Suprapubic skin (tissue), 4 donors: Measurements from ENCODE around the gene RNASE12. TPM values are rescaled to one million over a fixed set of nuclear protein-coding genes. Genes with fewer than 3 reads are reported as not detected.
A peak's percentile ranks its signal among the peaks of the same experiment; 100 is the strongest.

ENCODE experiments used
- DNase-seq, 2 donors: peaks; one replicate each; pipeline ENCODE4 v3.0.0-alpha.2; 2019; ENCODE audit warnings: low spot score in 2 of 2
- H3K27ac ChIP-seq: fragments of 200-600 bp; sonication (generic); one replicate; pipeline ENCODE4 v1.5.1; 2019
- H3K27me3 ChIP-seq: fragments of 200-600 bp; sonication (generic); one replicate; pipeline ENCODE4 v1.5.1; 2019
- H3K36me3 ChIP-seq: fragments of 200-600 bp; sonication (generic); one replicate; pipeline ENCODE4 v1.5.1; 2019
- H3K4me1 ChIP-seq: fragments of 200-600 bp; sonication (generic); one replicate; pipeline ENCODE4 v1.5.1; 2019
- H3K4me3 ChIP-seq: fragments of 200-600 bp; sonication (generic); one replicate; pipeline ENCODE4 v1.5.1; 2019; ENCODE audit warnings: mild to moderate bottlenecking
- H3K9me3 ChIP-seq: fragments of 200-600 bp; sonication (generic); one replicate; pipeline ENCODE4 v1.5.1; 2019
- EP300 ChIP-seq: sonication (generic); formaldehyde crosslinking; IDR thresholded peaks from one replicate; pipeline ENCODE4 v1.6.1; 2017; ENCODE audit warnings: antibody characterized with exemption
- POLR2A ChIP-seq, 2 donors: fragments of 450-650 bp; IDR thresholded peaks; one replicate each; pipeline ENCODE4 v1.6.1; 2017; ENCODE audit warnings: antibody characterized with exemption in 2 of 2, mild to moderate bottlenecking in 2 of 2, moderate library complexity in 2 of 2
- POLR2AphosphoS5 ChIP-seq, 3 donors: sonication (generic); formaldehyde crosslinking; IDR thresholded peaks; one replicate each; pipeline ENCODE4 v1.6.1; 2017; ENCODE audit warnings: antibody characterized with exemption in 3 of 3
- WGBS: methylation state at CpG from one replicate; pipeline ENCODE4 v1.1.5; 2018; 5-methylcytosine and 5-hydroxymethylcytosine counted together
- total RNA-seq, 4 donors: library from RNA; depleted of rRNA; stranded (reverse); fragments of >200 nt; gene quantifications; one replicate each; pipeline ENCODE4 v1.1.0, GENCODE V29; 2016
- TF ChIP-seq, protein P1 (sequence below), 2 donors: fragments of 200-600 bp in 1 of 2; fragments of 450-650 bp in 1 of 2; sonication (generic) in 1 of 2; IDR thresholded peaks; one replicate each; pipeline ENCODE4 v1.5.1; 2016 to 2019; ENCODE audit warnings: antibody characterized with exemption in 2 of 2, mild to moderate bottlenecking in 1 of 2, moderate library complexity in 1 of 2

Gene RNASE12
- total RNA-seq, 4 donors from 2014 or later = not detected

DNA sequence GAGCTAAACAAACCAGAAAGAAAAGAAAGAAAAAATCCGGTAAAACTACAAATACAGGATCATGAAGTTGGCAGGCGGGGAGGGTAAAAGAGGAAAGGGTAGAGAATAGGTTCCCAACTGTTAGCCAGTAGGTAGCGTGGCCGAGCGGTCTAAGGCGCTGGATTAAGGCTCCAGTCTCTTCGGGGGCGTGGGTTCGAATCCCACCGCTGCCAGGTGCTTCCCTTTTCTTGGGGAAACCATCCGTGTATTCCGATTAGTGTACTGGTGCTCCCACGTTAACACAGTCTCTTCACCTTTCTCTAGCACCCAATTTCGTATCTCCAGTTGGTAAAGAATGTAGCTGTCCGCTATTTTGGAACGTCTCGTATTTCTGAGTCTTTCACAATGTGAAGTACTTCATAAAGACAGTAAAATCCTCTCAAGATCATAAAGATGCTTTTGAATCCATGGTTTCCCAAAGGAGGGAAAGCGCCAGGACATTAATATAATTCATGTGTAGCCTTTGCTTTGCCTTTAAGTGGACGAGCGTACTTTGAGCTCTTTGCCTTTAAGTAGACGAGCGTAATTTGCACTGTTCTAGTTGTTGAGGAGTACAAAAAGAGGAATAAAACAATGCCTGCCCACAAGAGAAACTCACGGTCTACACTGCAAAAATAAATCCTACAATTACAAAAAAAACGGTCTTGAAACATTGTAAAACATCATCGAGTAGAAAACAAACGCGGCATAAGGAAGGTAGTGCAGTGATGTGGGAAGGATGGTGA lies 19.0 kb upstream of the RNASE12 start:
- H3K4me1 ChIP-seq = peaks cover 39% of the 10 kb centered on the region

DNA sequence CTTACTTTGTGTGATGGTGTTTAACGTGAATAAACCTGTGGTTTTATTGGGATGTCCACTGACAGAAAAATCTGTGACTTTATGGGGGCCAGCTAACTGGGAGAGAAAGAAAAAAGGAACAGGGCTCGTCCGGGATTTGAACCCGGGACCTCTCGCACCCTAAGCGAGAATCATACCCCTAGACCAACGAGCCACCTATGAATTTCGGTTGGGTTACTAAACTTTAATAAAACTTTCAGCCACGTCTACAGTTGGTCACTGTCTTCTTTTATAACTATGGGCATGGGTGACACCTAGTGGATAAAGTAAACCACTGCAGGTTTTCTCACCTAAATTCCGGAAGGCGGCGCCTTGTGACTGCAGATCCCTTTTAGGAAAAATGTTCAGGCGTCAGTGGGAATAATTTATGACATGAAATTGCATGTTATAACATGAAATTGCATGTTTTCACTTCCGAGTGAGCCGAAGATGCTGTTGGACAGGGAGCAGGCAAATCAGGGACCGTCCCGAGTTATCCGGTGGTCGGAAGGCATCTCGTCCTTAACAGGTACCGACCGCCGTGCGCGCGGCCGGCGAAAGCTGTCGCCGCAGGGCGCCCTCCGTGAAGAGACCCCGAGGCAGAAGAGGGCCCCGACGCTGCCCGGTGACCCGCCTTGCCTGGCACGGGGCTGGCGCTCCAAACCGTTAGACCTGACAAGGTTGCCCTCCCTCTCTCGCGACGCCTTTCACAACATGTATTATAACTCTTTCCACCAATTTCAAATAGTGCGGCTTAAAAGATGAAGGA lies 18.2 kb upstream of the RNASE12 start:
- TF ChIP-seq EP300 (no peak), POLR2A (IDR thresholded peaks at IDR 0.05) (no peak), POLR2AphosphoS5 (IDR thresholded peaks at IDR 0.05) (no peak)
- TF ChIP-seq, protein P1, sequence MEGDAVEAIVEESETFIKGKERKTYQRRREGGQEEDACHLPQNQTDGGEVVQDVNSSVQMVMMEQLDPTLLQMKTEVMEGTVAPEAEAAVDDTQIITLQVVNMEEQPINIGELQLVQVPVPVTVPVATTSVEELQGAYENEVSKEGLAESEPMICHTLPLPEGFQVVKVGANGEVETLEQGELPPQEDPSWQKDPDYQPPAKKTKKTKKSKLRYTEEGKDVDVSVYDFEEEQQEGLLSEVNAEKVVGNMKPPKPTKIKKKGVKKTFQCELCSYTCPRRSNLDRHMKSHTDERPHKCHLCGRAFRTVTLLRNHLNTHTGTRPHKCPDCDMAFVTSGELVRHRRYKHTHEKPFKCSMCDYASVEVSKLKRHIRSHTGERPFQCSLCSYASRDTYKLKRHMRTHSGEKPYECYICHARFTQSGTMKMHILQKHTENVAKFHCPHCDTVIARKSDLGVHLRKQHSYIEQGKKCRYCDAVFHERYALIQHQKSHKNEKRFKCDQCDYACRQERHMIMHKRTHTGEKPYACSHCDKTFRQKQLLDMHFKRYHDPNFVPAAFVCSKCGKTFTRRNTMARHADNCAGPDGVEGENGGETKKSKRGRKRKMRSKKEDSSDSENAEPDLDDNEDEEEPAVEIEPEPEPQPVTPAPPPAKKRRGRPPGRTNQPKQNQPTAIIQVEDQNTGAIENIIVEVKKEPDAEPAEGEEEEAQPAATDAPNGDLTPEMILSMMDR (IDR thresholded peaks at IDR 0.05) = peak; percentile 83 to 98
- Histone ChIP-seq H3K4me3 (peak overlapping the region; percentile 83), H3K4me1 (peaks cover 32% of the 10 kb centered on the region), H3K9me3 (no peaks in the 10 kb centered on the region), H3K27me3 (no peaks in the 10 kb centered on the region), H3K27ac (no peak overlapping the region), H3K36me3 (no peaks in the 10 kb centered on the region)
- DNase-seq = peak in 1 of 2 donors; percentile 73
- under 1% methylated on average over 35 of the region's 44 CpGs for WGBS

More for the DNA sequence above, 19.0 kb upstream of the RNASE12 start:
- no peak for TF ChIP-seq EP300
- TF ChIP-seq, protein P1 (IDR thresholded peaks at IDR 0.05) = no peak
- no peak for TF ChIP-seq POLR2AphosphoS5 (IDR thresholded peaks at IDR 0.05)
- TF ChIP-seq POLR2A (IDR thresholded peaks at IDR 0.05) = no peak
- peak overlapping the region; percentile 83 for H3K4me3 ChIP-seq
- H3K27me3 ChIP-seq = no peaks in the 10 kb centered on the region
- H3K36me3 ChIP-seq = no peaks in the 10 kb centered on the region
- no peak overlapping the region for H3K27ac ChIP-seq
- H3K9me3 ChIP-seq = no peaks in the 10 kb centered on the region
- WGBS = 6% methylated on average over 27 of the region's 27 CpGs
- DNase-seq = peak in 1 of 2 donors; percentile 85

DNA sequence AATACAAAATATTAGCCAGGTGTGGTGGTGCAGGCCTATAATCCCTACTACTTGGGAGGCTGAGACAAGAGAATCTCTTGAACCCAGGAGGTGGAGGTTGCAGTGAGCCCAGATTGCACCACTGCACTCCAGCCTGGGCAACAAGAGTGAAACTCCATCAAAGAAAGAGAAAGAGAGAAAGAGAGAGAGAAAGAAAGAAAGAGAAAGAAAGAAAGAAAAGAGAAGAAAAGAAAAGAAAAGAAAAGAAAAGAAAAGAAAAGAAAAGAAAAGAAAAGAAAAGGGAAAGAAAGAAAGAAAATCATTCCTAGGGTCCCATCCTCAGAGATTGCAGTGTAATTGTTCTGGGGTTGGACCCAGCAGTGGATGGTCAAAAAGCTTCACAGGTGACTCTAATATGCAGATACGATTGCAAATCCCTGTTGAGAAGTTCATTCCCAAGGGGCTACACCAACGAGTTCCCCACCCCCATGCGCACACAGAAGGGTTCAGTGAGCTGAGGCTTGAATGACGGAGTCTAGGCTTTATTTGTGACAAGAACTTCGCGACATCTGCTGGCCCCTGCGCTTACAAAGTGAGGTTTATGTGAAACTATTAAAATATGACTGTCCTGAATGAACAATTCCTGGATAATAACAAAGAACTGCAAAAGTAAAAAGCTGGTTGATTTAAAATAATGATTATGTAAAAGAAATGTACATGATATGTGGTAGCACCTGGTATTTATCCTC lies 17.4 kb upstream of the RNASE12 start:
- Histone ChIP-seq H3K27ac (no peak overlapping the region), H3K27me3 (no peaks in the 10 kb centered on the region), H3K36me3 (no peaks in the 10 kb centered on the region), H3K4me1 (peaks cover 25% of the 10 kb centered on the region), H3K4me3 (no peak overlapping the region), H3K9me3 (no peaks in the 10 kb centered on the region)
- no peak for DNase-seq
- 77% methylated on average over 7 of the region's 7 CpGs for WGBS
- TF ChIP-seq, protein P1 (IDR thresholded peaks at IDR 0.05) = no peak
- TF ChIP-seq EP300 (no peak), POLR2AphosphoS5 (IDR thresholded peaks at IDR 0.05) (no peak), POLR2A (IDR thresholded peaks at IDR 0.05) (no peak)

DNA sequence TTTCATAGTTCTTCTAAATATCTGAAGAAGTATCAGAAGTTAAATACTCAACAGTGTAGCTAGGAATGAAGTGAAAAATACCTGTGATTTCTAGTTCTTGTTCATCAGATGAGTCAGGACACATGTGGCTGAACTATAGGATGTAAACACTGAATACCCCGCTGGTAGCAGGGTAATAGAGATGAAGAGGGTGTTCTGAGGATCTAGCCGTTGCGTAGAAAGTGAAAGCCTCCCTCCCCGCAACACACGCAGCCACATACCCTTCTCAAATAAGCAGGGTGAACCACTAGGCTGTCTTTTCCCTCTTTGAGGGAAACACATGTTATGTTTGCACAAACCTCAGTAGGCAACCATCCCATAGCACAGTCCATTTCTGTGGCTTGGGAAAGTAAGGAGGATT lies 16.4 kb upstream of the RNASE12 start:
- Histone ChIP-seq H3K27ac (no peak overlapping the region), H3K4me1 (peaks cover 20% of the 10 kb centered on the region), H3K4me3 (no peak overlapping the region), H3K9me3 (no peaks in the 10 kb centered on the region), H3K27me3 (no peaks in the 10 kb centered on the region), H3K36me3 (no peaks in the 10 kb centered on the region)
- DNase-seq = no peak
- TF ChIP-seq EP300 = no peak
- no peak for TF ChIP-seq POLR2A (IDR thresholded peaks at IDR 0.05)
- TF ChIP-seq POLR2AphosphoS5 (IDR thresholded peaks at IDR 0.05) = no peak
- TF ChIP-seq, protein P1 (IDR thresholded peaks at IDR 0.05) = no peak
- 65% methylated on average over 5 of the region's 5 CpGs for WGBS
